DMS53 treated with DMSO at 0.1 percent for 48 hours (cell line): ENCODE data around the gene OBP2B.
"Not testable (repeated sequence)": the region's sequence is repeated elsewhere in the genome, so short reads cannot be mapped to it uniquely, and the experiment has no call there.

Experiments
- DNase-seq: peaks from one replicate; lab custom pipeline; 2025; ENCODE audit not compliant: unreplicated experiment; lab: John Stamatoyannopoulos, UW

OBP2B gene

GRCh38 chr9:133223159-133223756 lies 14.2 kb upstream of the OBP2B start:
- DNase-seq = not testable (repeated sequence)

DNA sequence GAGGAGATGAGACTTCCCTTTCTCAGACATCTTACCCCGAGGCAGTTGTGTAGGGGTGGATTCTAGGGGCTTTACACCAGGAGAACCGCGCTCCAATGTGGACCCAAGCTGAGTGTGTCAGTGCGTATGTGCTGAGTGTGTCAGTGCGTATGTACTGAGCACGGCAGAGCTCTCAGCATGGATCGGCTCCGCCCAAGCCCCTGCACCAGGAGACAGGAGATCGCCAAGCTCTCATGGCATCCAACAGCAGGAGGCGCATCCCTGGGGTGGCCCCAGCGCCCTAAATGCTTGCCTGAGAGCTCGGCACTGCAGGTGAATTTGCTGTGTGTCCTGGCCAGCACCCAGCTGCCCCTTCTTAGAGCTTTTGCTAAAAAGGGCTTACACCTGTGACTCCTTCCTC lies 12.9 kb upstream of the OBP2B start:
- not testable (repeated sequence) for DNase-seq

DNA sequence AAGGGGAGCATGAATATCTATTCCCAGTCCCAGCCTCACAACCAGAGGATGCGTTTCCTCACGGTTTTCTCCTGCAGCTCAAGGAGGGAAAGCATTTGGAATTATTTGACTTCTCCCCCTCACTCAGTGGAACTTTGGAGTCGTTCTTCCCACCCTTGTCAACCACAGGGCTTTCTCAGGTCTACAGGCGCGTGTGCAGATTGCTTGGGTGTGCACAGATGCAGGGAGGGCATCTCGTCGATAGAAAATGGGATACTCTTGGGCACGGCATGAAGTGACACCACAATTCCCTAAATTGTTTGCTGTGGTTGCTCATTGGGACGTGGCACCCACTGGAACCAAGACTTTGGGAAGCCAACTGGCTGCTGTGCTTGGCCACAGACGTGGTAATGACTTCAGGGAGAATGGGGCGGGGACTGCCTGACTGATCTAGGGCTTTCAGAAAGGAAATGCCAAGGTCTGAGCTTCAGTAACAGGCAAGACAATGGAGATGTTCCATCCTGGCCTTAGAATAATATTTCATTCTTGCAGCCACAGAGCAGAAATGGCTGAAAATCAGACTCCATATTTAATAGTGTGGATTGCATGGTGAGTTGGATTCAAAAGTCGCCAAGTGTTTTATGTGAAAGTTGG lies 12.2 kb upstream of the OBP2B start:
- DNase-seq = no peak

DNA sequence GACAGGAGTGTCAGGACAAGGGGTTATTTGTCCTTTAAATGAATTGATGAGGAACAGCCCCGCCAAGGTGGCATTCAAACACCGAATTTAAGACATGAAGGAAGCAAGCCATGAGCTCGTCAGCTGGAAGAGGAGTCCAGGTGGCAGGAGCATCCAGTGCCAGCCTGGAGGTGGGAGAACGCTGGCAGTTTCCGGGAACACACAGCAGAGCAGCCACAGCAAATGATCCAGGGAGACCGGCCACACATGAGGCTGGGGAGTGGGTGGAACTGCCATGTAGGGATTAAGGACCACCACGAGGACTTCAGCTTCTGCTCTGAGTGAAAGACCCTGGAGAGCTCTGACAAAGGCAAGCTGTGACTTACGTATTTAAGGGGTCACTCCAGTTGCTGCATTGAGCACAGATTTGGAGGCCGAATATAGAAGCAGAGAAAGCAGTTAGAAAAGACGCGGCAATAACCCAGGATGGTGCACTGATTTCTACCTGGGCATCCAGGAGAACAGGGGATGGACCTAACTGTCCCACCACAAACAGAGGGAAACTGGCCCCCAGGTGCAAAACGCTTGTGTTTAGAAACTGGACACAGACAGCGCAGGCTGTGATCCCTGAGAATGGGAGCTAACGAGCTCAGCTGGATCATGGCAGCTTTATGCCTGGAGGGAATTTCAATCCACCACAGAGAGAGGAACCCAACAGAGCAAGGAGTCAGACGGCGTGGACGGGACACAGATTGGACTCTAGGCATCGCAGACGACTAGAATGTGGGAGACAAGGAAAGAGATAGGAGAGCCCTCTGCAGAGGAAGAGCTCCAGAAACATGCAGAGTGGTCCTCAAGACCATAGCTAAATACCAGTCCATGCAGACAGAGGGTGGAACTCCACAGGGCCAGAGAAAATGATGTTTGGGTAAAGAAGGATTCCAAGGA lies 9.3 kb upstream of the OBP2B start:
- not testable (repeated sequence) for DNase-seq

DNA sequence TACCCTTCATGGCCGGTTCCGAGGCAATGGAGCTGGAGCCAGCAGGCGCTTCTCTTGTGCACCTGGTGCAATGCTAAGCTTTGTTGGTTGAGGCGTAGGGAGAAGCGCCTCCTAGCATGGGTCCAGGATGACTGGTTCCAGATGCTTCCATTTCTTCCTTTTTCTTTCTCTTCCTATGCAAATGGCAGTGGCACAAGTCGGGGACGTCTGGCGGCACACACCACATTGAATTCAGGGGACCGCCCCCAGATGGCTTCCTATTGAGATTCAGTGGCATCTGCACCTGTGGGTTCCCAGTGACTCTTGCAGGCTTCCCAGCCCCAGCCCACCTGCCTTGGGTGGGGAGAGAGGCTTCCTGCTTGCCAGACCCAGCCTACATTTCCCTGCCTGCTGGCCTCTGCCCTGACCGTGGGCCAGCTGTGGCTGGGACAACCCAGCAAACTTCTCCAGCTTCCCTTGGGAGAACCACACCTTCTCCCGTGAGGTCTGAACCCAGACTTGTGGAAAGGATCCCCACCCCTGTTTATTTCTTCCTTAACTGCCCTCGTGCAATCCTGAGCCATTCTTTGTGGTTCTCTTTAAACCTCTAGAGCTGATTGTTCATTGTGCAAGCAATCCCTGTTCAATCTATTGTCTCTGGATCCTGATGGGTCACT lies 8.4 kb upstream of the OBP2B start:
- DNase-seq = not testable (repeated sequence)

- DNase-seq = not testable (repeated sequence)
These were observed 5.2 kb upstream of the OBP2B start for GRCh38 chr9:133214276-133214675.

GRCh38 chr9:133210609-133211008 lies 1.6 kb upstream of the OBP2B start:
- DNase-seq = no peak

- no peak for DNase-seq
These were observed 1.1 kb upstream of the OBP2B start for GRCh38 chr9:133210202-133210532.

DNA sequence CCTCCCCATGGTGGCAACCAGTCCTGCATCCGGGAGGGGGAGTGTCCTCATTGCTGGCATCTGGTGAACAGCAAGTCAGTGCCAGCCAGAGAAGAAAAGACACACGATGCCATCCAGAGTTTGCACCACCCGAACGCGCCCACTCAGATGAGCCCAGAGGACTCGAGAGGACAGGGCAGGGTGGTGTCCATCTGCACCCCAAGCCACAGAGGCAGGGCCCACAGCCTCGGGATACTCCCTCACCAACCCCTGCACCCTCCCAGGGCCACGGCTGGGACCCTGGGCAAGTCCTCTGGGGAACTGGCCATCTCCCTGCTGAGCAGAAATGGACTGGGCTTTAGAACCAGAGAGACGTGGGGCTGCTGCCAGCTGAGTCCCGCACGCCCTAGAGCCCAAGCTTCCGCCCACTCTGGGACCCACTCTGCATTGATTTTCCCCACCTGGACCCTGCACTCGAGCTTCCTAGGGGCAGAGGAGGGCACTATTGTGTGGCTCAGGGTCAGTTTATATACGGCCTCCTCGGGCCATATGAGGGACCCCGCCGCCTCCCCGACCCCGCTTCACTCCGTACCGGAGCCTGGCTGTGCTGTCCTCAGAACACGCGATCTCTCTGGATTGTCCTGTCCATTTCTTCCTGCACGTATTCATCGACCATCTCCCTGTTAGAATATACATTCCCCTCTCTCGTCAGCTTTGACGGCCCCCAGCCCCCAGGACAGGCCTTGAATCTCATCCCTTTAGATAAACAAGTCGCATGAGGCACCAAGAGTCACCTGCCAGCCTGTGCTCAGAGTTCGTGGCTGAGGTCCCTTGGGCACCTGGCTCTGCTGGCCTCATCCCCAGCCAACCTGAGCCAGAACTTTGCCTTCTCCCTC lies 514 bp upstream of the OBP2B start:
- DNase-seq = not testable (repeated sequence)

- DNase-seq = not testable (repeated sequence)
These were observed 725 bp downstream of the OBP2B start for GRCh38 chr9:133208171-133208879.

- DNase-seq = no peak
These were observed 1.4 kb downstream of the OBP2B start for GRCh38 chr9:133207540-133208170.

DNA sequence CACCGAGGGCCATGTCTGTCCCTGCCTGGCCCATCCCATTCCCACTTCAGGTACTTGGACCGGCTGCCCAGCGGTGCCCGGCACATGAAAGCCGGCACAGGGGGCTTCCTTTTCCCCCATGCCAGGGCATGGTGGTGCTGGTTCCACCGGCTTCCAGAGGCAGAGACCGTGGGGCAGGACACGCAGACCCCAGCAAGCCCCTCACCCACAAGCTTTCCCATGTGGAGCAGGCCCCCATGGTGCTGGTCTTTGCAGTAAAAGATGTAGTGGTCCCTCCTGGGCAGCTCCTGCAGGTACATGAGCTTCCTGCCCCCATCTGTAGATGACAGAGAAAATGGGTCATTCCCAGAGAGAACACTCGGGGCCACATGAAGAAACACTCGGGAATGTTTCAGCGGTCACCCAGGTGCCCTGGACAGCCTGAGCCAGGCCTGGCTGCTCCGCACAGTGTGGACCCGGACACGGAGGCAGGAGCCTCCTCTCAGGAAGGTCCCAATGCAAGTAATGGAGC lies 2.0 kb downstream of the OBP2B start:
- no peak for DNase-seq

DNA sequence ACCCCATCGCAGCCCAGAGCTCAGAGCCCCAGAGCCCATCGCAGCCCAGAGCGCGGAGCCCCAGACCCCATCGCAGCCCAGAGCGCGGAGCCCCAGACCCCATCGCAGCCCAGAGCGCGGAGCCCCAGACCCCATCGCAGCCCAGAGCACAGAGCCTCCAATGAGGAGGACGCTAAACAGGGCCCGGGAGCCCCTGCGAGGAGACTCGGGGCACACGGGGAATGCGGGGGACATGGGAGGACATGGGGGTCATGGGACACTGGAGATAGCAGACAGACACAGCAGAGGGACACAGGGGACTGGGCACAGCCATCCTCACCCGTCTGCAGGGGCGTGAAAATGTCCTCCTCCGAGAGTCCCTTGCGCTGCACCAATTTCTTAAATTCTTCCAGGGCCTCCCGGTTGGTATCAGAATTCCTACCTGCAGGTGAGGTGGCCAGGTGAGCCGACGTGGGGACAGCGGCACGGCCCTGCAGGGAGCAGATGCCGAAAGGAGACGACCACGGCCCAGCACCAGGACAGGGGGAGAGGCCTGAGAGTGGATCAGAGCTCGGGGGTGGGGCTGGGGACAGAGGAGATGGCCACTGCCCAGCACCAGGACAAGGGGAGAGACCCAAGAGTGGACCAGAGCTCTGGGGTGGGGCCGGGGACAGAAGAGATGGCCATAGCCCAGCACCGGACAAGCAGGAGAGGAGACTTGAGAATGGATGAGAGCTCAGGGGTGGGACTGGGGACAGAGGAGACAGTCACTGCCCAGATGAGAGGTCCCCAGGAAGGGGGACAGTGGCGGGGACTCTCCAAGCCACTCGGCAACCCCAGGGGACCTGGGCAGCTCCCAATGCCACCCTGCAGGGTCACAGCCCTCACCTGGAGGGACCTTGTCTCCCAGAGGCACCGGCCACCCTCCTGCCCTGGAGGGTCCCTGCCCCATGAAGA lies 2.8 kb downstream of the OBP2B start:
- no peak for DNase-seq

- not testable (repeated sequence) for DNase-seq
These were observed 3.6 kb downstream of the OBP2B start for GRCh38 chr9:133205481-133205887.

- no peak for DNase-seq
These were observed 4.1 kb downstream of the OBP2B start for GRCh38 chr9:133204993-133205336.

GRCh38 chr9:133204335-133204992 lies 4.6 kb downstream of the OBP2B start:
- no peak for DNase-seq

DNA sequence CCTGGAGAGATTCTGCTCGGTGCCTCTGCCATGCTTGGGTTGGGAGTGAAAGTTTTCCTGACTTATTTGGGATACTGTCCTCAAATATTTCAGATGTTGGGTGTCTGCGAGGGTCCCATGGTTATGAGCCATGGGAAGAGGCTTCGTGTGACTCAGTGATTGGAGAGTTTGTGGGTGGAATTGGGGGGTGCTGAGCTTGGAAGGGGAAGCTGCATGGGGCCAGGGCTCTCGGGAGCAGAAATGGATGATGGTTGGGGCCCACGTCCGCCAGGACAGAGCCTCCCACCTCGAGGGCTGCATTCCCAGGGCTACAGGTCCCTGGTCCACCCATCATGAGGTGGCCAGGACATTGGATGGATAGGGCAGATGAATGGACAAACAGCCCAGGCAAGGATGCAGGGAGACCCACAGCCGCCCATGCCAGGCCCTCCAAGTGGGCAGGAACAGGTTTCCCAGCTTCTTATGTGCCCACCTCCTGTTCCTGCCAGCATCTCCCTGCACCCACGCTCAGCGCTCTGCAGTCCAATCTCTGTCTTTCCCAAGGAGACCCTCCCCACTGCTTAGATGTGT lies 5.5 kb downstream of the OBP2B start:
- DNase-seq = no peak
